H1 (cell line): ENCODE data around the gene LRIG2. TPM values are rescaled to one million over a fixed set of nuclear protein-coding genes. Genes with fewer than 3 reads are reported as not detected.

Source experiments
- CTCF ChIA-PET: fragments of 300-600 bp; sonication (Branson Sonifier 250); formaldehyde crosslinking; loops from one replicate; lab custom pipeline; 2021; ENCODE audit not compliant: partially characterized antibody; lab: Charles Lee
- POLR2A ChIA-PET: fragments of 300-600 bp; sonication (Branson Sonifier 250); formaldehyde crosslinking; loops from one replicate; lab custom pipeline; 2021; ENCODE audit warnings: inconsistent platforms; ENCODE audit not compliant: partially characterized antibody; lab: Charles Lee
- DNase-seq, 2 experiments: peaks; one replicate each; pipeline versions ENCODE4 v3.0.0 to v3.0.0-alpha.2; 2010 to 2022; ENCODE audit warnings: low spot score in 2 of 2, low read depth in 1 of 2, mixed read lengths in 1 of 2
- FAIRE-seq: peaks from 2 replicates; lab custom pipeline; 2011; peaks lifted over from hg19 to GRCh38; lab: Jason Lieb, UNC
- H2AFZ ChIP-seq: 2 replicates; pipeline ENCODE4 v1.8.1; 2012; ENCODE audit warnings: low read length, inconsistent platforms
- H2AK5ac ChIP-seq: 2 replicates; pipeline ENCODE4 v1.6.1; 2013; ENCODE audit warnings: low read depth, low read length
- H2BK120ac ChIP-seq: replicated peaks from 2 replicates; pipeline ENCODE3; 2013; ENCODE audit warnings: low read depth, low read length, inconsistent platforms
- H2BK12ac ChIP-seq: 2 replicates; pipeline ENCODE4 v1.6.1; 2013; ENCODE audit warnings: low read depth, low read length
- H2BK15ac ChIP-seq: 2 replicates; pipeline ENCODE4 v1.6.1; 2013; ENCODE audit warnings: low read length
- H2BK20ac ChIP-seq: 2 replicates; pipeline ENCODE4 v1.6.1; 2013; ENCODE audit warnings: low read length
- H2BK5ac ChIP-seq: 2 replicates; pipeline ENCODE4 v1.6.1; 2013; ENCODE audit warnings: low read depth, low read length
- H3K14ac ChIP-seq: 2 replicates; pipeline ENCODE4 v1.6.1; 2013; ENCODE audit warnings: inconsistent platforms; ENCODE audit not compliant: insufficient read length
- H3K18ac ChIP-seq: 2 replicates; pipeline ENCODE4 v1.6.1; 2013; ENCODE audit warnings: low read length; ENCODE audit errors: extremely low read depth
- H3K23ac ChIP-seq: 2 replicates; pipeline ENCODE4 v1.6.1; 2013; ENCODE audit warnings: inconsistent platforms; ENCODE audit not compliant: insufficient read length
- H3K23me2 ChIP-seq: 2 replicates; pipeline ENCODE4 v1.6.1; 2013; ENCODE audit warnings: low read depth, low read length
- H3K27ac ChIP-seq: 2 replicates; pipeline ENCODE4 v1.6.1; 2011; ENCODE audit warnings: low read depth, low read length, inconsistent platforms
- H3K27me3 ChIP-seq, 4 experiments: replicated peaks in 1 of 4; 1 replicate in 1 of 4; 2 replicates in 3 of 4; pipeline versions ENCODE4 v1.6.1 to v1.8.1; 2011 to 2013; ENCODE audit warnings: low read length in 3 of 4, mild to moderate bottlenecking in 3 of 4, inconsistent platforms in 2 of 4, mixed read lengths in 2 of 4, moderate library complexity in 1 of 4; ENCODE audit not compliant: control insufficient read depth in 3 of 4, insufficient read depth in 3 of 4; ENCODE audit errors: extremely low read depth in 1 of 4
- H3K36me3 ChIP-seq, 4 experiments: 2 replicates each; pipeline versions ENCODE4 v1.6.1 to v1.8.1; 2011 to 2013; ENCODE audit warnings: mild to moderate bottlenecking in 4 of 4, low read length in 3 of 4, moderate library complexity in 2 of 4, control low read depth in 1 of 4, inconsistent platforms in 1 of 4; ENCODE audit not compliant: insufficient read depth in 4 of 4, control insufficient read depth in 2 of 4
- H3K4ac ChIP-seq: replicated peaks from 2 replicates; pipeline ENCODE3; 2013; ENCODE audit warnings: low read length, low read depth, mixed read lengths, inconsistent platforms; ENCODE audit not compliant: insufficient read length
- H3K4me1 ChIP-seq, 4 experiments: replicated peaks in 1 of 4; 1 replicate in 1 of 4; 2 replicates in 3 of 4; pipeline versions ENCODE4 v1.6.1 to v1.8.1; 2011 to 2013; ENCODE audit warnings: low read length in 3 of 4, inconsistent platforms in 2 of 4, mixed read lengths in 1 of 4; ENCODE audit not compliant: insufficient read depth in 4 of 4, control insufficient read depth in 3 of 4
- H3K4me2 ChIP-seq, 2 experiments: 2 replicates each; pipeline versions ENCODE4 v1.6.1 to v1.8.1; 2011 to 2013; ENCODE audit warnings: low read depth in 2 of 2, low read length in 2 of 2, control low read depth in 1 of 2, inconsistent platforms in 1 of 2, mild to moderate bottlenecking in 1 of 2; ENCODE audit not compliant: insufficient read depth in 1 of 2
- H3K4me3 ChIP-seq, 4 experiments: fragments of 200-600, 300-600 bp in 1 of 4; sonication (generic), shearing (Covaris generic), sonication (Bioruptor Twin) in 1 of 4; 2 replicates each; pipeline versions ENCODE4 v1.5.1 to v1.8.1; 2011 to 2016; ENCODE audit warnings: low read length in 4 of 4, low read depth in 3 of 4, control low read depth in 2 of 4, inconsistent platforms in 2 of 4, mild to moderate bottlenecking in 2 of 4, mixed read lengths in 1 of 4, moderate library complexity in 1 of 4; ENCODE audit not compliant: insufficient read depth in 2 of 4; ENCODE audit errors: extremely low read depth in 1 of 4
- H3K56ac ChIP-seq: replicated peaks from 2 replicates; pipeline ENCODE3; 2013; ENCODE audit warnings: low read depth, mild to moderate bottlenecking, mixed read lengths, low read length, inconsistent platforms; ENCODE audit not compliant: insufficient read length
- H3K79me1 ChIP-seq: 2 replicates; pipeline ENCODE4 v1.6.1; 2013; ENCODE audit warnings: low read depth, low read length, control low read depth
- H3K79me2 ChIP-seq, 2 experiments: 2 replicates each; pipeline versions ENCODE4 v1.6.1 to v1.8.1; 2012 to 2013; ENCODE audit warnings: low read length in 2 of 2, mild to moderate bottlenecking in 2 of 2, inconsistent platforms in 1 of 2; ENCODE audit not compliant: insufficient read depth in 2 of 2, control insufficient read depth in 1 of 2
- H3K9ac ChIP-seq, 4 experiments: replicated peaks in 1 of 4; 1 replicate in 1 of 4; 2 replicates in 3 of 4; pipeline versions ENCODE4 v1.6.1 to v1.8.1; 2011 to 2013; ENCODE audit warnings: low read depth in 3 of 4, low read length in 3 of 4, control low read depth in 2 of 4, mild to moderate bottlenecking in 2 of 4, moderate library complexity in 2 of 4, inconsistent platforms in 1 of 4; ENCODE audit errors: extremely low read depth in 1 of 4
- H3K9me3 ChIP-seq, 2 experiments: 2 replicates each; pipeline versions ENCODE4 v1.6.1 to v1.8.1; 2012 to 2013; ENCODE audit warnings: mild to moderate bottlenecking in 2 of 2, moderate library complexity in 2 of 2, control low read depth in 1 of 2, inconsistent platforms in 1 of 2, low read depth in 1 of 2, low read length in 1 of 2, mixed read lengths in 1 of 2; ENCODE audit not compliant: insufficient read depth in 2 of 2
- H4K20me1 ChIP-seq, 2 experiments: replicated peaks in 1 of 2; 2 replicates each; pipeline versions ENCODE3 to v1.8.1; 2011 to 2013; ENCODE audit warnings: inconsistent platforms in 2 of 2, low read length in 2 of 2, mild to moderate bottlenecking in 1 of 2; ENCODE audit not compliant: insufficient read depth in 2 of 2, control insufficient read depth in 1 of 2
- H4K5ac ChIP-seq: 2 replicates; pipeline ENCODE4 v1.6.1; 2013; ENCODE audit warnings: low read length, low read depth, mixed read lengths, inconsistent platforms; ENCODE audit not compliant: insufficient read length
- H4K8ac ChIP-seq: 2 replicates; pipeline ENCODE4 v1.8.0; 2013; ENCODE audit warnings: mild to moderate bottlenecking, moderate library complexity, low read length, inconsistent platforms; ENCODE audit not compliant: insufficient read depth; ENCODE audit errors: extremely low read depth
- H4K91ac ChIP-seq: replicated peaks from 2 replicates; pipeline ENCODE3; 2013; ENCODE audit warnings: low read length, mixed read lengths, inconsistent platforms; ENCODE audit not compliant: insufficient read length
- CTCF ChIP-seq, 3 experiments: IDR thresholded peaks; 1 replicate in 2 of 3; 2 replicates in 1 of 3; pipeline versions ENCODE4 v1.5.1 to v1.6.1; 2011; ENCODE audit warnings: low read length in 3 of 3, mild to moderate bottlenecking in 3 of 3, inconsistent platforms in 2 of 3, low read depth in 1 of 3, moderate library complexity in 1 of 3; ENCODE audit not compliant: insufficient read depth in 1 of 3; ENCODE audit errors: control extremely low read depth in 1 of 3
- RAD21 ChIP-seq, 2 experiments: IDR thresholded peaks in 1 of 2; conservative IDR thresholded peaks in 1 of 2; 2 replicates each; pipeline ENCODE4 v1.6.1; 2011; ENCODE audit warnings: low read depth in 2 of 2, low read length in 2 of 2, improper control_type of control experiment in 1 of 2, inconsistent platforms in 1 of 2, mild to moderate bottlenecking in 1 of 2, moderate library complexity in 1 of 2
- WGBS, 2 experiments: shearing (Covaris generic) in 1 of 2; methylation state at CpG; one replicate each; pipeline versions ENCODE4 v1.1.6 to v1.1.7; 2013 to 2015; ENCODE audit warnings: low lambda C conversion rate in 2 of 2, mixed read lengths in 2 of 2, inconsistent platforms in 1 of 2, low coverage in 1 of 2, missing lambda C conversion rate in 1 of 2; ENCODE audit not compliant: insufficient replicate concordance in 2 of 2, insufficient coverage in 1 of 2, insufficient read length in 1 of 2; ENCODE audit errors: extremely low coverage in 1 of 2, missing lambda C conversion rate in 1 of 2; 5-methylcytosine and 5-hydroxymethylcytosine counted together
- polyA plus RNA-seq, 7 experiments: library from polyadenylated mRNA; depleted of rRNA in 3 of 7; stranded (reverse) in 5 of 7; unstranded in 2 of 7; fragments of >200 nt in 5 of 7; fragments of 200-250 nt in 2 of 7; gene quantifications; 1 replicate in 5 of 7; 2 replicates in 1 of 7; 4 replicates in 1 of 7; pipeline versions ENCODE4 v1.2.1 to v1.2.3, GENCODE V29; 2011 to 2013; ENCODE audit warnings: missing spikeins in 2 of 7, mixed read lengths in 2 of 7
- total RNA-seq: library from RNA; stranded (reverse); fragmentation: NEBNext Ultra II Directional; extraction: Animal tissue kit (Norgen Biotek cat#: 25700); gene quantifications from 2 replicates; pipeline ENCODE4 v1.2.1, GENCODE V29; 2021
- TF ChIP-seq, protein P1 (sequence below): IDR thresholded peaks from 2 replicates; pipeline ENCODE4 v1.6.1; 2011; ENCODE audit warnings: low read depth, mild to moderate bottlenecking, low read length; ENCODE audit not compliant: insufficient read depth

The LRIG2 gene
- total and polyA plus RNA-seq, 2 of the 8 experiments (the other 6 are each of a cell fraction or from before 2014, with no cell fraction given), result 16.2 to 20.9 TPM

GRCh38 chr1:113057006-113057405 lies 16.0 kb upstream of the LRIG2 start:
- no peak overlapping the region for H4K8ac ChIP-seq
- H4K91ac ChIP-seq, result no peak overlapping the region
- no peak overlapping the region for H2BK20ac ChIP-seq
- ChIA-PET POLR2A (interaction anchor here (0.8 to 4.1 kb wide), 10 partner anchors 11 to 259 kb away, joined by 3 to 21 read pairs (median 3); partner anchors contain the start of gene LRIG2), CTCF (interaction anchor here (0.6 to 9.8 kb wide), 17 partner anchors 8 to 674 kb away, joined by 3 to 85 read pairs (median 4); partner anchors contain the start of gene LRIG2)
- TF ChIP-seq CTCF (IDR thresholded peaks at IDR 0.05; ENCODE audit: control extremely low read depth in 1 of 3, insufficient read depth in 1 of 3, low read depth in 1 of 3, low read length in 3 of 3) (peak; percentile 9 to 15 (median 12); a peak in 3 of 4 replicates), RAD21 (IDR thresholded peaks at IDR 0.05 in 1 of 2, conservative IDR thresholded peaks at IDR 0.05 in 1 of 2; ENCODE audit: low read depth in 2 of 2, low read length in 2 of 2) (peak in 1 of 2 experiments; percentile 42; a peak in 2 of 4 replicates)
- TF ChIP-seq, protein P1, sequence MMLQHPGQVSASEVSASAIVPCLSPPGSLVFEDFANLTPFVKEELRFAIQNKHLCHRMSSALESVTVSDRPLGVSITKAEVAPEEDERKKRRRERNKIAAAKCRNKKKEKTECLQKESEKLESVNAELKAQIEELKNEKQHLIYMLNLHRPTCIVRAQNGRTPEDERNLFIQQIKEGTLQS, result no peak
- no peaks in the 10 kb centered on the region for H3K79me1 ChIP-seq
- H3K18ac ChIP-seq, result peak overlapping the region; percentile 71
- whole genome bisulfite sequencing, 2 experiments, result 62% methylated on average over 2 of the region's 2 CpGs; no CpG with 5 or more reads in 1 of the 2 experiments
- no peak overlapping the region for H3K14ac ChIP-seq
- H3K56ac ChIP-seq, result no peak overlapping the region
- FAIRE-seq (no peak), DNase-seq (no peak)
- H4K20me1 ChIP-seq, result no peaks in the 10 kb centered on the region
- peaks cover 3 to 13% (median 11%) of the 10 kb centered on the region in 4 experiments; a peak in 4 of 7 replicates for H3K4me1 ChIP-seq
- H2AK5ac ChIP-seq, result no peak overlapping the region
- no peaks in the 10 kb centered on the region for H3K79me2 ChIP-seq
- H2BK15ac ChIP-seq, result no peak overlapping the region
- H2BK120ac ChIP-seq, result no peak overlapping the region
- no peak overlapping the region for H3K4ac ChIP-seq
- H3K27me3 ChIP-seq, result no peaks in the 10 kb centered on the region
- 0 out of 2 replicates have a peak overlapping the region, but pooled peaks have one; percentile 13 for H2BK12ac ChIP-seq
- H3K4me2 ChIP-seq, result peak overlapping the region in 1 of 2 experiments; percentile 30; a peak in 1 of 4 replicates
- H3K9ac ChIP-seq, result peak overlapping the region in 2 of 4 experiments; percentile 11 to 40; a peak in 1 of 7 replicates
- H3K36me3 ChIP-seq, result no peaks in the 10 kb centered on the region
- H3K9me3 ChIP-seq, result no peaks in the 10 kb centered on the region
- no peaks in the 10 kb centered on the region for H3K23me2 ChIP-seq
- peak overlapping the region; percentile 15 for H4K5ac ChIP-seq
- peak overlapping the region; percentile 6; the same call in 1 of the 2 replicates for H2BK5ac ChIP-seq
- peak overlapping the region; percentile 27; the same call in 1 of the 2 replicates for H3K27ac ChIP-seq
- H2AFZ ChIP-seq, result 0 out of 2 replicates have a peak overlapping the region, but pooled peaks have one; percentile 45
- H3K4me3 ChIP-seq, result no peak overlapping the region
- no peak overlapping the region for H3K23ac ChIP-seq
